ENCODE data around the gene MFAP2.

DNA sequence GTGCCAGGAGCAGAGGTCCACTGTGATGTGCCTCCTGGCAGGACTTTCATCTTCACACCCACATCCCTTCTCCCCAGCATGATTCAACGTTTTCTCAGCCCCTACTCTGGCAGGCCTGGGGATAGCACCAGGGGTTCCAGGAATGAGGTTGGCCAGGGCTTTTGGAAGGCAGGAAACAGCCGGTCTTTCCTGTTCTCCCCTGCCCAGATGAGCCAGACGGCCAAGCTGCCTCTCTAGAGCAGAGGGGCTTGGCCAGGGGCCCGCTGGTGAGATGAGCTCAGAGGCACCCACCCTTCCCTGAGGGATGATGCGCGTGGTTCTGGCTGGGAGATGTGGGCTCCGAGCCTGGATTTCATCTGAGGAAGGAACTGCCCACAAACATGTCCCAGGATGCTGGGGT, 4.3 kb upstream of the MFAP2 start:
- TF ChIP-seq, protein P1, sequence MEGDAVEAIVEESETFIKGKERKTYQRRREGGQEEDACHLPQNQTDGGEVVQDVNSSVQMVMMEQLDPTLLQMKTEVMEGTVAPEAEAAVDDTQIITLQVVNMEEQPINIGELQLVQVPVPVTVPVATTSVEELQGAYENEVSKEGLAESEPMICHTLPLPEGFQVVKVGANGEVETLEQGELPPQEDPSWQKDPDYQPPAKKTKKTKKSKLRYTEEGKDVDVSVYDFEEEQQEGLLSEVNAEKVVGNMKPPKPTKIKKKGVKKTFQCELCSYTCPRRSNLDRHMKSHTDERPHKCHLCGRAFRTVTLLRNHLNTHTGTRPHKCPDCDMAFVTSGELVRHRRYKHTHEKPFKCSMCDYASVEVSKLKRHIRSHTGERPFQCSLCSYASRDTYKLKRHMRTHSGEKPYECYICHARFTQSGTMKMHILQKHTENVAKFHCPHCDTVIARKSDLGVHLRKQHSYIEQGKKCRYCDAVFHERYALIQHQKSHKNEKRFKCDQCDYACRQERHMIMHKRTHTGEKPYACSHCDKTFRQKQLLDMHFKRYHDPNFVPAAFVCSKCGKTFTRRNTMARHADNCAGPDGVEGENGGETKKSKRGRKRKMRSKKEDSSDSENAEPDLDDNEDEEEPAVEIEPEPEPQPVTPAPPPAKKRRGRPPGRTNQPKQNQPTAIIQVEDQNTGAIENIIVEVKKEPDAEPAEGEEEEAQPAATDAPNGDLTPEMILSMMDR (conservative IDR thresholded peaks at IDR 0.05; ENCODE audit: low read depth, low read length): no peak
- no peak for TF ChIP-seq EZH2 (IDR thresholded peaks at IDR 0.05; ENCODE audit: borderline replicate concordance, low read depth, low read length, poor library complexity, severe bottlenecking)

Measured in A673 (cell line).